H1 (cell line): ENCODE data around the gene RILPL1. TPM values are rescaled to one million over a fixed set of nuclear protein-coding genes. Genes with fewer than 3 reads are reported as not detected.

ENCODE experiments used
- CTCF ChIA-PET: fragments of 300-600 bp; sonication (Branson Sonifier 250); formaldehyde crosslinking; loops from one replicate; lab custom pipeline; 2021; ENCODE audit not compliant: partially characterized antibody; lab: Charles Lee
- POLR2A ChIA-PET: fragments of 300-600 bp; sonication (Branson Sonifier 250); formaldehyde crosslinking; loops from one replicate; lab custom pipeline; 2021; ENCODE audit warnings: inconsistent platforms; ENCODE audit not compliant: partially characterized antibody; lab: Charles Lee
- DNase-seq, 2 experiments: peaks; one replicate each; pipeline versions ENCODE4 v3.0.0 to v3.0.0-alpha.2; 2010 to 2022; ENCODE audit warnings: low spot score in 2 of 2, low read depth in 1 of 2, mixed read lengths in 1 of 2
- FAIRE-seq: peaks from 2 replicates; lab custom pipeline; 2011; peaks lifted over from hg19 to GRCh38; lab: Jason Lieb, UNC
- H2AFZ ChIP-seq: 2 replicates; pipeline ENCODE4 v1.8.1; 2012; ENCODE audit warnings: low read length, inconsistent platforms
- H2AK5ac ChIP-seq: 2 replicates; pipeline ENCODE4 v1.6.1; 2013; ENCODE audit warnings: low read depth, low read length
- H2BK120ac ChIP-seq: replicated peaks from 2 replicates; pipeline ENCODE3; 2013; ENCODE audit warnings: low read depth, low read length, inconsistent platforms
- H2BK12ac ChIP-seq: 2 replicates; pipeline ENCODE4 v1.6.1; 2013; ENCODE audit warnings: low read depth, low read length
- H2BK15ac ChIP-seq: 2 replicates; pipeline ENCODE4 v1.6.1; 2013; ENCODE audit warnings: low read length
- H2BK20ac ChIP-seq: 2 replicates; pipeline ENCODE4 v1.6.1; 2013; ENCODE audit warnings: low read length
- H2BK5ac ChIP-seq: 2 replicates; pipeline ENCODE4 v1.6.1; 2013; ENCODE audit warnings: low read depth, low read length
- H3K14ac ChIP-seq: 2 replicates; pipeline ENCODE4 v1.6.1; 2013; ENCODE audit warnings: inconsistent platforms; ENCODE audit not compliant: insufficient read length
- H3K18ac ChIP-seq: 2 replicates; pipeline ENCODE4 v1.6.1; 2013; ENCODE audit warnings: low read length; ENCODE audit errors: extremely low read depth
- H3K23ac ChIP-seq: 2 replicates; pipeline ENCODE4 v1.6.1; 2013; ENCODE audit warnings: inconsistent platforms; ENCODE audit not compliant: insufficient read length
- H3K23me2 ChIP-seq: 2 replicates; pipeline ENCODE4 v1.6.1; 2013; ENCODE audit warnings: low read depth, low read length
- H3K27ac ChIP-seq: 2 replicates; pipeline ENCODE4 v1.6.1; 2011; ENCODE audit warnings: low read depth, low read length, inconsistent platforms
- H3K27me3 ChIP-seq, 4 experiments: replicated peaks in 1 of 4; 1 replicate in 1 of 4; 2 replicates in 3 of 4; pipeline versions ENCODE4 v1.6.1 to v1.8.1; 2011 to 2013; ENCODE audit warnings: low read length in 3 of 4, mild to moderate bottlenecking in 3 of 4, inconsistent platforms in 2 of 4, mixed read lengths in 2 of 4, moderate library complexity in 1 of 4; ENCODE audit not compliant: control insufficient read depth in 3 of 4, insufficient read depth in 3 of 4; ENCODE audit errors: extremely low read depth in 1 of 4
- H3K36me3 ChIP-seq, 4 experiments: 2 replicates each; pipeline versions ENCODE4 v1.6.1 to v1.8.1; 2011 to 2013; ENCODE audit warnings: mild to moderate bottlenecking in 4 of 4, low read length in 3 of 4, moderate library complexity in 2 of 4, control low read depth in 1 of 4, inconsistent platforms in 1 of 4; ENCODE audit not compliant: insufficient read depth in 4 of 4, control insufficient read depth in 2 of 4
- H3K4ac ChIP-seq: replicated peaks from 2 replicates; pipeline ENCODE3; 2013; ENCODE audit warnings: low read length, low read depth, mixed read lengths, inconsistent platforms; ENCODE audit not compliant: insufficient read length
- H3K4me1 ChIP-seq, 4 experiments: replicated peaks in 1 of 4; 1 replicate in 1 of 4; 2 replicates in 3 of 4; pipeline versions ENCODE4 v1.6.1 to v1.8.1; 2011 to 2013; ENCODE audit warnings: low read length in 3 of 4, inconsistent platforms in 2 of 4, mixed read lengths in 1 of 4; ENCODE audit not compliant: insufficient read depth in 4 of 4, control insufficient read depth in 3 of 4
- H3K4me2 ChIP-seq, 2 experiments: 2 replicates each; pipeline versions ENCODE4 v1.6.1 to v1.8.1; 2011 to 2013; ENCODE audit warnings: low read depth in 2 of 2, low read length in 2 of 2, control low read depth in 1 of 2, inconsistent platforms in 1 of 2, mild to moderate bottlenecking in 1 of 2; ENCODE audit not compliant: insufficient read depth in 1 of 2
- H3K4me3 ChIP-seq, 4 experiments: fragments of 200-600, 300-600 bp in 1 of 4; sonication (generic), shearing (Covaris generic), sonication (Bioruptor Twin) in 1 of 4; 2 replicates each; pipeline versions ENCODE4 v1.5.1 to v1.8.1; 2011 to 2016; ENCODE audit warnings: low read length in 4 of 4, low read depth in 3 of 4, control low read depth in 2 of 4, inconsistent platforms in 2 of 4, mild to moderate bottlenecking in 2 of 4, mixed read lengths in 1 of 4, moderate library complexity in 1 of 4; ENCODE audit not compliant: insufficient read depth in 2 of 4; ENCODE audit errors: extremely low read depth in 1 of 4
- H3K56ac ChIP-seq: replicated peaks from 2 replicates; pipeline ENCODE3; 2013; ENCODE audit warnings: low read depth, mild to moderate bottlenecking, mixed read lengths, low read length, inconsistent platforms; ENCODE audit not compliant: insufficient read length
- H3K79me1 ChIP-seq: 2 replicates; pipeline ENCODE4 v1.6.1; 2013; ENCODE audit warnings: low read depth, low read length, control low read depth
- H3K79me2 ChIP-seq, 2 experiments: 2 replicates each; pipeline versions ENCODE4 v1.6.1 to v1.8.1; 2012 to 2013; ENCODE audit warnings: low read length in 2 of 2, mild to moderate bottlenecking in 2 of 2, inconsistent platforms in 1 of 2; ENCODE audit not compliant: insufficient read depth in 2 of 2, control insufficient read depth in 1 of 2
- H3K9ac ChIP-seq, 4 experiments: replicated peaks in 1 of 4; 1 replicate in 1 of 4; 2 replicates in 3 of 4; pipeline versions ENCODE4 v1.6.1 to v1.8.1; 2011 to 2013; ENCODE audit warnings: low read depth in 3 of 4, low read length in 3 of 4, control low read depth in 2 of 4, mild to moderate bottlenecking in 2 of 4, moderate library complexity in 2 of 4, inconsistent platforms in 1 of 4; ENCODE audit errors: extremely low read depth in 1 of 4
- H3K9me3 ChIP-seq, 2 experiments: 2 replicates each; pipeline versions ENCODE4 v1.6.1 to v1.8.1; 2012 to 2013; ENCODE audit warnings: mild to moderate bottlenecking in 2 of 2, moderate library complexity in 2 of 2, control low read depth in 1 of 2, inconsistent platforms in 1 of 2, low read depth in 1 of 2, low read length in 1 of 2, mixed read lengths in 1 of 2; ENCODE audit not compliant: insufficient read depth in 2 of 2
- H4K20me1 ChIP-seq, 2 experiments: replicated peaks in 1 of 2; 2 replicates each; pipeline versions ENCODE3 to v1.8.1; 2011 to 2013; ENCODE audit warnings: inconsistent platforms in 2 of 2, low read length in 2 of 2, mild to moderate bottlenecking in 1 of 2; ENCODE audit not compliant: insufficient read depth in 2 of 2, control insufficient read depth in 1 of 2
- H4K5ac ChIP-seq: 2 replicates; pipeline ENCODE4 v1.6.1; 2013; ENCODE audit warnings: low read length, low read depth, mixed read lengths, inconsistent platforms; ENCODE audit not compliant: insufficient read length
- H4K8ac ChIP-seq: 2 replicates; pipeline ENCODE4 v1.8.0; 2013; ENCODE audit warnings: mild to moderate bottlenecking, moderate library complexity, low read length, inconsistent platforms; ENCODE audit not compliant: insufficient read depth; ENCODE audit errors: extremely low read depth
- H4K91ac ChIP-seq: replicated peaks from 2 replicates; pipeline ENCODE3; 2013; ENCODE audit warnings: low read length, mixed read lengths, inconsistent platforms; ENCODE audit not compliant: insufficient read length
- BACH1 ChIP-seq: IDR thresholded peaks from 2 replicates; pipeline ENCODE4 v1.6.1; 2012; ENCODE audit warnings: low read length, improper control_type of control experiment
- BRCA1 ChIP-seq: IDR thresholded peaks from 2 replicates; pipeline ENCODE4 v1.6.1; 2012; ENCODE audit warnings: low read depth, low read length, improper control_type of control experiment
- CTBP2 ChIP-seq: IDR thresholded peaks from 2 replicates; pipeline ENCODE4 v1.7.0; 2011; ENCODE audit warnings: borderline replicate concordance, mild to moderate bottlenecking, moderate library complexity, mixed read lengths, low read length; ENCODE audit not compliant: insufficient read depth, insufficient read length
- SAP30 ChIP-seq: fragments of 300-600 bp; sonication (generic); IDR thresholded peaks from 2 replicates; pipeline ENCODE4 v1.7.1; 2012; ENCODE audit warnings: low read length, moderate library complexity, mild to moderate bottlenecking, inconsistent platforms; ENCODE audit not compliant: insufficient read depth, insufficient replicate concordance
- TAF1 ChIP-seq: IDR thresholded peaks from 2 replicates; pipeline ENCODE4 v1.6.1; 2011; ENCODE audit warnings: mild to moderate bottlenecking, low read depth, low read length
- WGBS, 2 experiments: shearing (Covaris generic) in 1 of 2; methylation state at CpG; one replicate each; pipeline versions ENCODE4 v1.1.6 to v1.1.7; 2013 to 2015; ENCODE audit warnings: low lambda C conversion rate in 2 of 2, mixed read lengths in 2 of 2, inconsistent platforms in 1 of 2, low coverage in 1 of 2, missing lambda C conversion rate in 1 of 2; ENCODE audit not compliant: insufficient replicate concordance in 2 of 2, insufficient coverage in 1 of 2, insufficient read length in 1 of 2; ENCODE audit errors: extremely low coverage in 1 of 2, missing lambda C conversion rate in 1 of 2; 5-methylcytosine and 5-hydroxymethylcytosine counted together
- polyA plus RNA-seq, 7 experiments: library from polyadenylated mRNA; depleted of rRNA in 3 of 7; stranded (reverse) in 5 of 7; unstranded in 2 of 7; fragments of >200 nt in 5 of 7; fragments of 200-250 nt in 2 of 7; gene quantifications; 1 replicate in 5 of 7; 2 replicates in 1 of 7; 4 replicates in 1 of 7; pipeline versions ENCODE4 v1.2.1 to v1.2.3, GENCODE V29; 2011 to 2013; ENCODE audit warnings: missing spikeins in 2 of 7, mixed read lengths in 2 of 7
- total RNA-seq: library from RNA; stranded (reverse); fragmentation: NEBNext Ultra II Directional; extraction: Animal tissue kit (Norgen Biotek cat#: 25700); gene quantifications from 2 replicates; pipeline ENCODE4 v1.2.1, GENCODE V29; 2021

The RILPL1 gene
- total and polyA plus RNA-seq, 2 of the 8 experiments (the other 6 are each of a cell fraction or from before 2014, with no cell fraction given): 6.7 to 9.4 TPM

- no peak overlapping the region for H2BK20ac ChIP-seq
- H3K23ac ChIP-seq: no peak overlapping the region
- no peaks in the 10 kb centered on the region for H3K79me1 ChIP-seq
- no peak overlapping the region for H3K18ac ChIP-seq
- no peaks in the 10 kb centered on the region for H3K23me2 ChIP-seq
- no peak overlapping the region for H3K4me2 ChIP-seq
- TF ChIP-seq TAF1 (no peak), CTBP2 (no peak), SAP30 (no peak), BACH1 (no peak), BRCA1 (no peak)
- no peak overlapping the region for H3K27ac ChIP-seq
- H2BK15ac ChIP-seq: no peak overlapping the region
- no peak overlapping the region for H4K5ac ChIP-seq
- H2AFZ ChIP-seq: no peak overlapping the region
- no peak overlapping the region for H3K4ac ChIP-seq
- H3K4me1 ChIP-seq: peaks cover 0 to 2% (median 0%) of the 10 kb centered on the region in 4 experiments; a peak in 1 of 7 replicates
- ChIA-PET POLR2A (interaction anchor here (1.0 kb wide), 1 partner anchor 9 kb away, joined by 4 read pairs; no protein-coding TSS in a partner anchor), CTCF (no interaction called here)
- 93% methylated on average over 2 of the region's 2 CpGs; no CpG with 5 or more reads in 1 of the 2 experiments for WGBS, 2 experiments
- no peak for FAIRE-seq
- H2BK120ac ChIP-seq: no peak overlapping the region
- H3K36me3 ChIP-seq: no peaks in the 10 kb centered on the region
- no peaks in the 10 kb centered on the region for H4K20me1 ChIP-seq
- H3K9me3 ChIP-seq: no peaks in the 10 kb centered on the region
- no peak for DNase-seq
- H3K4me3 ChIP-seq: no peak overlapping the region
- H4K8ac ChIP-seq: no peak overlapping the region
- no peaks in the 10 kb centered on the region for H3K27me3 ChIP-seq
- no peak overlapping the region for H2BK12ac ChIP-seq
- no peaks in the 10 kb centered on the region for H3K79me2 ChIP-seq
- no peak overlapping the region for H3K14ac ChIP-seq
- no peak overlapping the region for H3K9ac ChIP-seq
- no peak overlapping the region for H2AK5ac ChIP-seq
- H3K56ac ChIP-seq: no peak overlapping the region
- H2BK5ac ChIP-seq: no peak overlapping the region
- no peak overlapping the region for H4K91ac ChIP-seq
These were observed 84.2 kb downstream of the RILPL1 start for GRCh38 chr12:123449249-123449733.
